Fibroblast of skin of back (primary cell): ENCODE data around the gene TIMP2.
A peak's percentile ranks its signal among the peaks of the same experiment; 100 is the strongest.
"Not testable (repeated sequence)": the region's sequence is repeated elsewhere in the genome, so short reads cannot be mapped to it uniquely, and the experiment has no call there.

Experiments used
- DNase-seq: peaks from one replicate; pipeline ENCODE4 v3.0.0-alpha.2; 2013

Gene TIMP2

GRCh38 chr17:78954684-78955083 is 29.5 kb upstream of the TIMP2 start:
- no peak for DNase-seq

DNA sequence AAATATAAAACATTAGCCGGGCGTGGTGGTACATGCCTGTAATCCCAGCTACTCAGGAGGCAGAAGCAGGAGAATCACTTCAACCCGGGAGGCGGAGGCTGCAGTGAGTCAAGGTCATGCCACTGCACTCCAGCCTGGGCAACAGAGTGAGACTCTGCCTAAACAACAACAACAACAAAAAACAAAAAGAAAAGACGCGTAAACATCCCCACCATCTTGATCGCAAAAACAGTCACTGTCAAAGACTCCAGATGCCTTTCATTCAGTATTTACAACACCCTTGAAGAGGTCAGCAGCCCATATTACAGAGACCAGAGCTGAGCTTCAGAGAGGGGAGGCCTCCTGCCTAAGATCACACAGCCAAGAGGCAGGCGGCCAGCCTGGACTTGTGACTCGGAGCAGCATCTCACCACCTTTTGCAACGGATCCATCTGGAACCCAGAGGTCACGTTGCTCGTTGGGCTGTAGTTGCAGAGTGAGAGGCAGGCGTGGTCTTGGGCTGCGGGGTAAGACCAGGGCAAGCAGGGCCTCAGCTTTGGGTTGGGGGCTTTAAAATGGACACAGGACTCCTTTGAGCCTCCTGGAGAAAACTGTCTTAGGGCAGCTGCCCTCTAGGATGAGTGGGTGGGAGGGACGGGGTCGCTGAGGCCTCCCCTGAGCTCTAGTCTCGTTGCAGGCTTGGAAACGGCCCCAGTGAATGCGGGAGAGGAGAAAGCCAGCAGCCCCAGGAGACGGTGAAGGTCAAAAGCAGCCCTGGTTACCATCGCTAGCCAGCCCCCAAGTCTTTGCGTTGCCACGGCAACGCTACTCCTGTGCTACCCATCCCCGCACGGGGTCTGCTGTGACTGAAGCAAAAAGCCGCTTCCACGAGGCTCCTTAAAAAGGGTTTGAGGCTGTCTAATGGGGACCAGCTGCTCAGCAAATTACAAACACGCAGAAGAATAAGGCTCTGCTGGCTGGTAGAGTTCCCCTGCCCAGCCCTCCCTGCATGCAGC is 28.5 kb upstream of the TIMP2 start:
- DNase-seq: no peak

GRCh38 chr17:78952706-78953105 is 27.5 kb upstream of the TIMP2 start:
- no peak for DNase-seq

DNA sequence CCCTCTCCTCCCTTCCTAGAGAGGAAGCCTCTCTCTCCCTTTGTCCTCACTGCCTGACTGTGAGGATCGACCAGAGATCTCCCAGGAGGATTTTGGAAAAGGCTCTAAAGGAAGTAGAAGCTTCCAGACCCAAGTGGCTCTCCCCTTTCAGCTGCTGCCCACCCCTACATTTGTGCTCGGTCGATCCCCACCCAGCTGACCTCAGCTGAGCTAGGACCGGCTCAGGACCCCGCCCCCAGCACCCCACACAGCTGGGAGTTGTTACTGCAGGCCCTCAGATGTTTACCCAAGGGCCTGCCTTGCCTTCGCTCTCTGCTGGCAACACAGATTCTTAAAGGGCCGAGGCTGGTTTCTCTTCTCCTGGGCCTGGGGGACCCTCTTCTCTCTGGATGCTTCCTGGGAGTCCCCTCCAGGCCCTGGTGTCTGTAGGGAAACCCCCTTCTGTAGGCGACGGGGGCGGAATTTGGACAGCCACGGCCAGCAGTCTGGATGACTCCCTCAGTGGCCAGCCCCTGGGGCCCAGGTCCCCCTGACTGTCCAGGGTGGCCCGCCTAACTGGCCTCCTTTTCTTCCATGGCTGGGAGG is 26.9 kb upstream of the TIMP2 start:
- peak; percentile 33 for DNase-seq

DNA sequence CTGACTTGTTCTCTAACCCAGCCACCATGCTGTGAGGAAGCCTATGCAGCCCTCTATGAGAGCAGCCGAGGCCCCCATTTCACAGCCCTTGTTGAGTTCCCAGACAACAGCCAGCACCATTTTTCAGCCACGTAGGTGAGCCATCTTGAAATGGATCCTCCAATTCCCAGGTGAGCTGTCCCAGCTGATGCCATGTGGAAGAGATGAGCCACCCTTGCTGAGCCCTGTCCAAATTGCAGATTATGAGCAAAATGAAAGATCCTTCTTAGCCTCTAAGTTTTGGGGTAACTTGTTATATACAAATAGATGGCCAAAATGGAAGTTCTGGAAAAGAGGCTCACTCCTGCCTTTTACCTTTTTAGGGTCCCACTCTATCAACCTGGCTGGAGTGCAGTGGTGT is 25.7 kb upstream of the TIMP2 start:
- DNase-seq: no peak

DNA sequence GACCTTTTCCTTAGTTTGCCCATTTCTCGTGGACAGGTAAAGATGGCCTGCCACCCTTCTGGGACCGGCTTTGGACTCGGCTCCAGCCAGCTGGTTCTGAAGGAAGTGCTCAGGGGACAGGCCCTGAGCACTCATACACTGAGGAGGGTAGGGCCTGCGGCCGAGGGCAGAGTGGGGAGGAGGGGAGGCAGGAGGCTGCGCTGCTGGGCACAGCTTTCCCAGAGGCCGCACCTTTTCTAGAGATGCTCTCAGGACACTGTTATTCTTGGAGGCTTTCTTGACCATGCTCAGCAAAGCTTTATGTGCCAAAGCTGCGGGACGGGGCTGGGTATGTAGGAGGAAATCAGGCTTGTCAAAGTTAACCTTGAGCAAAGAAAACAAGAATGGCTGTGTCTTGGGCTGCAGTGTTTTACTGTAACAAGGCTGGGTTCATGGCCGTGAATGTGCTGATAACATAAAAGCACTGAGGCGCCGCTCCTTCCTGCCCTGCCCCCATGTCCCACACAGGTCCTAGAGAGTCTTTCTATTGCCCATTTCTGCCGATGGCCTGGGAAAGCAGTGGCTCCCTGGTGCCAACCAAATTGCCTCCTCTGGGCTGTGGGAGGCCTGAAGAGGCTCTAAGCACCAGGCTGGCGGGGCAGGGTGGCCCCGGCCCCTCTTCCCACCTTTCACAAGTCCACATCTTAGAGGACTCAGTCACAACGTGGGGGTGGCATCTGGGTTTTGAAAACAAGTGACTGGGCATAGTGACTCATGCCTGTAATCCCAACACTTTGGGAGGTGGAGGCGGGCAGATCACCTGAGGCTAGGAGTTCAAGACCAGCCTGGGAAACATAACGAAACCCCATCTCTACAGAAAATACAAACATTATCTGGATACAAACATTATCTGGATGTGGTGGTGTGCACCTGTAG is 22.3 kb upstream of the TIMP2 start:
- no peak for DNase-seq

DNA sequence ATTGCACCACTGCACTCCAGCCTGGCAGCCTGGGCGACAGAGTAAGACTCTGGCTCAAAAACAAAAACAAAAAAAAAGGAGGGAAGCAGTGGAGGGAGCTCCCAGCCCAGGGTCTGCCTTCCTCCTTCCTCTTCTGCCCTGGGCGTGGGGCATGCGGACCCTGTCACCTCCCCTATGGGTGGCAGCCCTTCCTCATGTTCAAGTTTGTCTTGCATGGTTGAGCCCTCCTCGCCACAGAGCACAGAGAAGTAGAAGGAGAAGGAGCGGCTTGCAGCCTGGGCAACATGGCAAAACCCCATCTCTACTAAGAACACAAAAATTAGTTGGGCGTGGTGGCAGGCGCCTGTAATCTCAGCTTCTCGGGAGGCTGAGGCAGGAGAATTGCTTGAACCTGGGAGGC is 21.4 kb upstream of the TIMP2 start:
- no peak for DNase-seq

DNA sequence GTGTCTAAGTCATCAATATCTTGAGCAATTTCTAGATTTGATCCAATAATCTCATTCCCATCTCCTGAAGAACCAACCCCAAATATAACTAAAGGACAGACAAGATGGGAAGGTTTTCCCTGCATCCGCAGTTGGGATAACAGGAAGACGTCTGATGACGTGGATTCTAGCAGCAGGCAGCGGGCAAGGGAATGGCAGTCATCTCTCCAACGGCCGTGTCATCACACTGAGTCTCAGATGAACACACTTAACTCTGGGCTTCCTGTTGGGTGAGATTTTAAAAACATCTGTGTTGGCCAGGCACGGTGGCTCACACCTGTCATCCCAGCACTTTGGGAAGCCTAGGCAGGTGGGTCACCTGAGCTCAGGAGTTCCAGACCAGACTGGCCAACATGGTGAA is 20.9 kb upstream of the TIMP2 start:
- no peak for DNase-seq

DNA sequence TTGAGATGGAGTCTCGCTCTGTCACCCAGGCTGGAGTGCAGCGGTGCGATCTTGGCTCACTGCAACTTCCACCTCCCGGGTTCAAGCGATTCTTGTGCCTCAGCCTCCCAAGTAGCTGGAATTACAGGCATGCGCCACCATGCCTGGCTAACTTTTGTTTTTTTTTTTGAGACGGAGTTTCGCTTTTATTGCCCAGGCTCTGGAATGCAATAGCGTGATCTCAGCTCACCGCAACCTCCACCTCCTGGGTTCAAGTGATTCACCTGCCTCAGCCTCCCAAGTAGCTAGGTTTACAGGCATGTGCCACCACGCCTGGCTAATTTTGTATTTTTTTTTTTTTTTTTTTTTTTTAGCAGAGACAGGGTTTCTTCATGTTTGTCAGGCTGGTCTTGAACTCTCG is 20.3 kb upstream of the TIMP2 start:
- not testable (repeated sequence) for DNase-seq

- no peak for DNase-seq
These were observed 19.8 kb upstream of the TIMP2 start for GRCh38 chr17:78944956-78945355.

DNA sequence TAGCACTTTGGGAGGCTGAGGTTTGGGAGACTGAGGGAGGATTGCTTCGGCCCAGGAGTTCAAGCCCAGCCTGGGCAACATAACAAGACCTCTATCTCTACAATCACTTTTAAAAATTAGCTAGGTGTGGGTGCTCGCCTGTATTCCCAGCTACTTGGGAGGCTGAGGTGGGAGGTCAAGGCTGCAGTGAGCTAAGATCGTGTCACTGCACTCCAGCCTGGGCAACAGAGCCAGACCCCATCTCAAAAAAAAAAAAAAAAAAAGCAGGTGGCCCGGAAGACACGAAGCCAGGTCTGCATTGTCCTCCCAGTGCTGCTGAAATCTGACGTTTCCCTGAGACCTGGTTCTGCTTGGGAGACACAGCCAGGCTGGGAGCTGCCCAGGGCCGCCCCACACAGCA is 18.8 kb upstream of the TIMP2 start:
- DNase-seq: no peak

GRCh38 chr17:78940708-78941107 is 15.5 kb upstream of the TIMP2 start:
- peak; percentile 79 for DNase-seq

DNA sequence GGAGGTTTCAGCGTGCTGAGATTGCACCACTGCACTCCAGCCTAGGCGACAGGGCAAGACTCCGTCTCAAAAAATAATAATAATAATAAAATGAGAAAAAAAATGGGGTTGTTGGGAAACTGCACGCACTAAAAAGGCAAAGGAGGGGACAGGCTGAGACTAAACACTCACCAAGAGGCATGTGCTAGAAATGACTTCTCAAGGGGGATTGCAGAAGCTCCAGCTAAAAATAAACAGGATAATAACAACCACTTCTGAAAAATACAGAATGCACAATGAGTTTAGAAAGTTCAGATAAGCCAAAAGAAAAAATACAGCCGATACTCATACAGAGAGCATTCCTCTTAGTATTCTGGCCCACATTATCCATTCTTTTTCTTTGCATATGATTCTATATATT is 15.1 kb upstream of the TIMP2 start:
- DNase-seq: no peak

DNA sequence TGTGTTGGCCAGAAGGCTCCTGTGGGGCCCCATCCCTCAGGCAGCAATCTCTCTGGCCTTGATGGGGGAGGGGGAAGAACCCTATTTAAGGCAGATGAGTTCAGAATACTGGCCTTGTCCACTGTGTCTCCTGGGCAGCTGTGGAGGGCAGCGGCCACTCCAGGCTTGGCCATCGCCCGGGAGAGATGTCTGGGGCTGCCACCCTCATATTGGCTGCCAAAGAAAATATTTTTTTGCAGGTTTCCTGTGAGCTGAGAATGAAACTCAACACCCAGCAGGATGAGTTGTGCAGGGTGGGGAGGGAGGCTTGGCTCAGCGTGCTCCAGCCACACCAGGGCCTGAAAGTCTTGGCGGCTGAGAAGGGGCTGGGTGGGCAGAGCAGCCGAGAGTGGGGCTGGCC is 14.4 kb upstream of the TIMP2 start:
- DNase-seq: peak; percentile 73

- DNase-seq: no peak
These were observed 12.4 kb upstream of the TIMP2 start for GRCh38 chr17:78937561-78937960.

DNA sequence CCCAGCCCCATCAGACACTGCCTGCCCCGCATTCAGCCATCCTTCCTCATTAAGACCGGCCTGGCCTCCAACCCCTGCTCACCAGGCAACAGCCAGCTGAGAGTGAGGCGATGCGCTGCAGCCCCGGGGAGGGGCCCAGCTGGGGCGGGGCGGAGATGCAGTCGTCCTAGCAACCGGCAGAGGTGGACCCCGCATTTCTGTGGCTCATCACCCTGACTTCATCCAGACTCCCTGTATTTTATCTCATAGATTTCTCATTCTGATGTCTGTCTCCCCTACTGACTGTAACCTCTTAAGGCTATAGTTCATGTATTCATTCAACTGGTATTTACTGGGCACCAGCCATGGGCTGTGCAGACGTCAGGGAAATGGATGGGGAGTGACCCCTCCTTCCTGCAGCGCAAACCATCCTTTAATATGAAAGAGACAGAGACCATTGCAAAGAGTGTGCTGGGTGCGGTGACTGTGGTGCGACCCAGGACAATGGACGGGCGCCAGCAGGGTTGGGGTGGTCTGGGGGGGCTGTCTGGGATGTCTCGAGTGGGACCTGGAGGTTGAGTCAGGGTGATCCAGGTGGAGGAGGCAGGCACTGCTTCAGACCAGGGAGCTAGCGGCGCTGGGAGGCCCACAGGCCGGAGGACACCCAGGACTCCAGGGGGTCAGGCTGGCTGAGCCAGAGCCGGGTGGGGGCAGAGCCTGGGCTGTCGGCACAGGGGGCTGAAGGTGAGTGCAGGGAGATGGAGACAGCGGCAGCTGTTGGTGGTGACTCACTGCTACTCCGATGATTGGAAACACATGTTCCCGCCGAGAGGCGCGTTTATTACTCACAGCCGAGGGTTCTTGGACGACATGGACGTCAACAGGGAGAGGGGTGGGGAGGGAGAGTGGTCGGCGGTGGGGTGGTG is 10.5 kb upstream of the TIMP2 start:
- DNase-seq: peak; percentile 98

GRCh38 chr17:78934681-78935418 is 9.7 kb upstream of the TIMP2 start:
- DNase-seq: peak; percentile 42

DNA sequence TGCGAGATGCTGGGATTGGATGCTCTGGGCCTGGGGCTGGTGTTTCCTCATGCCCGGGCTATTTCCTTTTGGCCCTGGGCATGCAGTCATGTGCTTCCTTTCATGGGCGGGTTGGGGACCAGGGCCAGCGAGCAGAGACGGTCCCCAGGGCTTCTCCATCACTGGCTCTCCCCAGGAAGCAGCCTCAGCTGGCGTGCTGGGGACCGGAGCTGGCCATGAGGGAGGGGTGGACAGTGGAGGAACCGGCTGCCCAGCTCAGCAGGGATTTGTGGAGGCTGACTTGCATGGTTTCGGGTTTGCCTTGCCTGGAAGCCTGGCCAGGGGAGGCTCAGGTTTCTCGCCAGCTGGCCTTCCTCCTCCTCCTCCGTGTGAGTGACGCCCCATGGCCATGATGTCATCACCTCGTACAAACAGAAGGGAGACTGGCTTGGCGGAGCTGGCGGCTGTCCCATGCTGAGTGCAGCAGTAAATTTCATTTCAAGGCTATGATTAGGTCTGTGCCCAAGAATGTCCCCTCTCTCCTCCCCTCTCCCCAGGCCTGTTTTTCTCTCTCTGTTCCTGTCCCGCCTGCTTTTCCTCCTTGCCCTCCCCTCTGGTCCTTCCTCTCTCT is 8.9 kb upstream of the TIMP2 start:
- peak; percentile 99 for DNase-seq

- DNase-seq: peak; percentile 98
These were observed 8.1 kb upstream of the TIMP2 start for GRCh38 chr17:78933025-78933958.
